ENCODE measurements around the gene PIM2. TPM values are rescaled to one million over a fixed set of nuclear protein-coding genes. Genes with fewer than 3 reads are reported as not detected.

PIM2 gene
- total RNA-seq, 1 donor from 2014 or later: 20.6 TPM

DNA sequence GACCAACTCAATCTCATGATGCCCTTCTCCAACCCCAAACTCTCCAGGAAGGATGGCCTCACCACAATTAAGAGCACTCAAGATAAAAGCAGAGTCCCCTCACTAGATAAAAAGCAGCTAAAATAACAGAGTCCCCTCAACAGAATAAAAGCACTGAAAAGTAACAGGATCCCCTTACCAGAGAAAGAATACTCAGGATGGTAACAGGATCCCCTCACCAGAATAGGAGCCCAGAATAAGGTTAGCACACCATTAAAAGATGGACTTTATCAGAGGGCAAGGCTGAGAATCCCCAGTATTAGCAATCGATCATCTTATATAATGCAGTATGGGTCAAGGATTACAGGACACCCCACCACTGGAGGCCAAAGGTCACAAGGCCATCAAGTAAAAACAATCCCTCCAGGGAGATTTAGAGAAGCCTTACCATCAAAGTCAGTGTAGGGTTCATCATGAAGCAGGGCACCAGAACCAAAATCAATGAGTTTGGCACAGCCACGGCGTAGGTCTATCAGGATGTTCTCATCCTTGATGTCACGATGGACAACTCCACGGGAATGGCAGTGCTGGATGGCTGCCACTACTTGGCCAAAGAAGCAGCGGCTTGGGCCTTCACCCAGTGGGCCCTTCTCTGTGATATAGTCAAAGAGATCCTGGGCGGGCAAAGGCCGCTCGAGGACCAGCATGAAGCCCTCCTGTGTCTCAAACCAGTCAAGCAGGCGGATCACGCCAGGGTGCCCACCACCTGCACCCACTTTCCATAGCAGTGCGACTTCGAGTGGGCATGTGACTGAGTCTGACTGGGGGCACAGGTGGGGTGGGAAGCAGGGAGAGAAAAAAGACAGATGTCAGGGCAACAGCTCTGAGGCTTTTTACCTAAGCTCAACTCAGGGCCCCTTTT, 4.0 kb downstream of the PIM2 start:
- H3K27me3 ChIP-seq (ENCODE audit: low read depth): no peaks in the 10 kb centered on the region
- H3K36me3 ChIP-seq: peaks cover 21% of the 10 kb centered on the region
- intact Hi-C loops (cut with DNase I): no loop called here
- H3K4me1 ChIP-seq: peaks cover 4% of the 10 kb centered on the region
- H3K27ac ChIP-seq: no peak overlapping the region
- ATAC-seq: no peak
- DNase-seq: no peak
- no peaks in the 10 kb centered on the region for H3K9me3 ChIP-seq
- TF ChIP-seq, protein P1, sequence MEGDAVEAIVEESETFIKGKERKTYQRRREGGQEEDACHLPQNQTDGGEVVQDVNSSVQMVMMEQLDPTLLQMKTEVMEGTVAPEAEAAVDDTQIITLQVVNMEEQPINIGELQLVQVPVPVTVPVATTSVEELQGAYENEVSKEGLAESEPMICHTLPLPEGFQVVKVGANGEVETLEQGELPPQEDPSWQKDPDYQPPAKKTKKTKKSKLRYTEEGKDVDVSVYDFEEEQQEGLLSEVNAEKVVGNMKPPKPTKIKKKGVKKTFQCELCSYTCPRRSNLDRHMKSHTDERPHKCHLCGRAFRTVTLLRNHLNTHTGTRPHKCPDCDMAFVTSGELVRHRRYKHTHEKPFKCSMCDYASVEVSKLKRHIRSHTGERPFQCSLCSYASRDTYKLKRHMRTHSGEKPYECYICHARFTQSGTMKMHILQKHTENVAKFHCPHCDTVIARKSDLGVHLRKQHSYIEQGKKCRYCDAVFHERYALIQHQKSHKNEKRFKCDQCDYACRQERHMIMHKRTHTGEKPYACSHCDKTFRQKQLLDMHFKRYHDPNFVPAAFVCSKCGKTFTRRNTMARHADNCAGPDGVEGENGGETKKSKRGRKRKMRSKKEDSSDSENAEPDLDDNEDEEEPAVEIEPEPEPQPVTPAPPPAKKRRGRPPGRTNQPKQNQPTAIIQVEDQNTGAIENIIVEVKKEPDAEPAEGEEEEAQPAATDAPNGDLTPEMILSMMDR (IDR thresholded peaks at IDR 0.05): no peak
- no peak overlapping the region for H3K4me3 ChIP-seq

DNA sequence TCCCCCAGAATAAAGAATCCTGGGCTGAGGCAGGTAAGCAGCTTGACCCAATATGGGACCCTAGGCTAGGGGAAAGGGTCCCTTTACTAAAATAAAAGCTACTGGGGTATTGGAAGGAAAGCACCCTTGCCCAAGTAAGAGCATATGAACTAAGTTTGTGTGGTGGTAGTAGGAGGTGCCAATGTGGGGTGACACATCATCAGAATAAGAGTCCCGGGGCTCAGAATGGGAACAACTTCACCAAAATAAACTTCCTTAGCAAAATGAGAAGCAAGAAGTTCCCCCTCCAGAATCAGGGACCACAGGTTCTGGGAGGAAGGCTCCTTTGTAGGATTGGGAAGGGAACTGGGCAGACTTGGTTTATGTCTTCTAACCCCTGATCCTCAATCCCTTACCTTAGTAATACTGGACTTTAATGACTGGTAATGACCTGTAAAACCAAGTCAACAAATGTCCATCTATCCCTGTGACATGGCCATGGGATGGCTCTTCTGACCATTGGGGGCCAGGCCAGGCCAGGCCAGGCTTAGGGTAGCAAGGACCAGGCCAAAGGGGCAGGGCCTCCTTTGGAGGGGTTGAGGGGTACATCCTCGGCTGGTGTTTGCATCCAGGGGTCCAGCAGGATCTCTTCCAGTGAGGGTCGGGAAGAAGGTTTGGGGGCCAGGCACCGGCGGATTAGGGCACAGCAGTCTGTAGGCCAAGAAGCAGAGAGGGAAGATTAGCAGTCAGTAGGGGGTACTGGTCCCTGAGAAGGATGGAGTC, 5.0 kb downstream of the PIM2 start:
- intact Hi-C loops (cut with DNase I): no loop called here
- DNase-seq (no peak), ATAC-seq (no peak)
- peaks cover 4% of the 10 kb centered on the region for H3K4me1 ChIP-seq
- no peak overlapping the region for H3K27ac ChIP-seq
- TF ChIP-seq, protein P1 (IDR thresholded peaks at IDR 0.05): no peak
- no peak overlapping the region for H3K4me3 ChIP-seq
- H3K27me3 ChIP-seq (ENCODE audit: low read depth): no peaks in the 10 kb centered on the region
- no peaks in the 10 kb centered on the region for H3K9me3 ChIP-seq
- peaks cover 21% of the 10 kb centered on the region for H3K36me3 ChIP-seq

DNA sequence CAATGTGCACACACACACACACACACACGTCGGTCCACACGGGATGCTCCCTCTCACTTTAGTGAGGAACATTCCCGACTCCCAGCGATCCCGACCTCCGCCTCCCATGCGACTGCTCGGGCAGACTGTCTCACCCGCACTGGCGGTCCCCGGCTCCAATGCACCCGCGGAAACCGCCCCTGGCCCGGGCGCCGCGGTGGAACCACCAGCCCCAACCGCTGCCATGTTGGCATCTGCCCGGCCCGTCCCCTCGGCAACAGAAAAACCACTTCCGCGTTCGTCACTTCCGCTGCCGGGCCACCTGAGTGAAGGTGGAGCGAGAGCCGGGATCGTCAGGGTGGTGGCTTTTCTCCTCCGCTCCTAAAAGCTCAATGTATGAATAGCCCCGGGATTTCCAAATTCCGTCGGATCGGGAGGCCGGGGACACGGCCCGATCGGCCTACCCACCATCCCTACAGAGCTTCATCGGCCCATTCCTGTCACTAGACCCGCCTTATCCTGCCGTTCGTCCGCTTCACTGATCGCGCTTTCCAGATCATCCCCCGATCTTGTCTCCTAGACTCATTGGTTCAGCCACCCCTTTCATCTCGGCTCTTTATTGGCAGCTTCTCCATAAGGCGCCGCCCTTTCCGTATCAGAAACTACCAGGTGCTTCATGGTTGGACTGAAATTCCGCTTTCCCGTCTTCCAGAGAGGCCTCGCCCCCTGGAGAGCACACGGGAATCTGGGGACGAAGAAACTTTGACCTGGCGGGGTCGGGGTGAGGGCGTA, 7.2 kb downstream of the PIM2 start, which contains the start of gene SLC35A2:
SLC35A2 (minus strand) TSS at position 235 of the 771 bp plus-strand sequence; CDS start at position 225, 10 bp downstream.
- H3K36me3 ChIP-seq: peaks cover 24% of the 10 kb centered on the region

DNA sequence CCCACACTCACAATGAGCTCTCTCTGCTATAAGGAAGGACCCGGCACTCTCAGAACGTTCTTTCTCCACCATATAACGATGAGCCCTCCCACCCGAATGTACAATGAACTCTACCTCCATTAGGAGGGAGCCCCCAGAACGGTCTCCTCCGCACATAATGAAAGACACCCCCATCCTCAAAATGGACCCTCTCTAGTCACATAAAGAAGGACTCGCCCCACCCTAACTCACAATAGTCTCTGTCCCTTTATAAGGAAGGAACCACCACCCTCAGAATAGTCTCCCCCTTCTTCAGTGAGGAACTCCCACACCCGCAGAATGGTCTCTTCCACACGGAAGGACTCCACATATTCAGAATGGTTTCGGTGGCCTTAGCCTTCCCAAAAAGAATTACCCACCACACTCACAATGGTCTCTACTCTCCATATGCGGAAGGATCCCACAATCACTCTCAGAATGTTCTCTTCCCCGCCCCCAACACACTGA, 7.9 kb downstream of the PIM2 start:
- Histone ChIP-seq H3K27me3 (ENCODE audit: low read depth) (no peaks in the 10 kb centered on the region), H3K4me3 (peak overlapping the region; percentile 70), H3K9me3 (no peaks in the 10 kb centered on the region), H3K36me3 (peaks cover 29% of the 10 kb centered on the region), H3K27ac (peak overlapping the region; percentile 81), H3K4me1 (peaks cover 4% of the 10 kb centered on the region)
- DNase-seq (no peak), ATAC-seq (peak; percentile 16 to 54)
- intact Hi-C loops (cut with DNase I): no loop called here
- TF ChIP-seq, protein P1 (IDR thresholded peaks at IDR 0.05): no peak

More for the DNA sequence above, 7.2 kb downstream of the PIM2 start, which contains the start of gene SLC35A2:
- DNase-seq: peak; percentile 89
- peak; percentile 92 to 94 for ATAC-seq
- no peaks in the 10 kb centered on the region for H3K27me3 ChIP-seq (ENCODE audit: low read depth)
- H3K4me3 ChIP-seq: peak within 1 kb of the TSS; percentile 70
- H3K4me1 ChIP-seq: peaks cover 4% of the 10 kb centered on the region
- TF ChIP-seq, protein P1 (IDR thresholded peaks at IDR 0.05): no peak
- intact Hi-C loops (cut with DNase I): no loop called here
- H3K9me3 ChIP-seq: no peaks in the 10 kb centered on the region
- peak within 1 kb of the TSS; percentile 81 for H3K27ac ChIP-seq

Measured in lower lobe of right lung (tissue), 2 donors.